Metanephros (tissue), 1 donor: ENCODE measurements around the gene DHX9. TPM values are rescaled to one million over a fixed set of nuclear protein-coding genes. Genes with fewer than 3 reads are reported as not detected.

Source experiments
- total RNA-seq: library from RNA; depleted of rRNA; stranded (reverse); fragments of >200 nt; gene quantifications from one replicate; pipeline ENCODE4 v1.2.3, GENCODE V29; 2014

DHX9 gene
- total RNA-seq, result 164 TPM

GRCh38 chr1:182839209-182840066 lies at the start of gene DHX9:
Gene DHX9 (plus strand): TSS chr1:182839347. CDS start chr1:182842567, 3,220 bp downstream.

Other genes with a start within 250 kb of the DHX9 start
- 3.7 TPM for gene RGS16, start 235.0 kb upstream of the DHX9 start, total RNA-seq
- not detected for gene RGS8, start 154.8 kb upstream of the DHX9 start, total RNA-seq
- gene NPL, start 49.6 kb upstream of the DHX9 start, total RNA-seq, result 11.4 TPM
- gene SHCBP1L, start 113.8 kb downstream of the DHX9 start, total RNA-seq, result 0.29 TPM
- gene LAMC1, start 184.1 kb downstream of the DHX9 start, total RNA-seq, result 236 TPM